Breast epithelium (tissue), 4 donors: Measurements from ENCODE around the gene AGAP1. TPM values are rescaled to one million over a fixed set of nuclear protein-coding genes. Genes with fewer than 3 reads are reported as not detected.

Source experiments
- DNase-seq, 2 donors: peaks; one replicate each; pipeline ENCODE4 v3.0.0-alpha.2; 2019; ENCODE audit warnings: low spot score in 2 of 2
- H3K27ac ChIP-seq, 2 donors: fragments of 200-600 bp; sonication (generic) in 1 of 2; one replicate each; pipeline ENCODE4 v1.5.1; 2016 to 2019; ENCODE audit warnings: mild to moderate bottlenecking in 1 of 2
- H3K27me3 ChIP-seq, 2 donors: fragments of 200-600 bp; sonication (generic) in 1 of 2; one replicate each; pipeline versions ENCODE4 v1.5.1 to v1.6.0; 2017 to 2019; ENCODE audit warnings: control low read depth in 1 of 2, mild to moderate bottlenecking in 1 of 2
- H3K36me3 ChIP-seq: fragments of 200-600 bp; one replicate; pipeline ENCODE4 v1.5.1; 2019
- H3K4me1 ChIP-seq, 2 donors: fragments of 200-600 bp; sonication (generic); one replicate each; pipeline ENCODE4 v1.5.1; 2016 to 2019; ENCODE audit warnings: control low read depth in 1 of 2
- H3K4me3 ChIP-seq, 3 donors: fragments of 200-600 bp; sonication (generic); 1 replicate in 2 of 3; 2 replicates in 1 of 3; pipeline ENCODE4 v1.5.1; 2016 to 2019; ENCODE audit warnings: mild to moderate bottlenecking in 3 of 3, moderate library complexity in 2 of 3
- H3K9me3 ChIP-seq, 2 donors: fragments of 200-600 bp; sonication (generic) in 1 of 2; one replicate each; pipeline ENCODE4 v1.5.1; 2016 to 2019; ENCODE audit warnings: control low read depth in 1 of 2
- CTCF ChIP-seq, 3 donors: fragments of 450-650 bp; IDR thresholded peaks; one replicate each; pipeline ENCODE4 v1.5.1; 2016 to 2017; ENCODE audit warnings: antibody characterized with exemption in 3 of 3, mild to moderate bottlenecking in 3 of 3, moderate library complexity in 3 of 3
- POLR2A ChIP-seq: fragments of 450-650 bp; IDR thresholded peaks from one replicate; pipeline ENCODE4 v1.6.1; 2016; ENCODE audit warnings: antibody characterized with exemption, mild to moderate bottlenecking, moderate library complexity
- POLR2AphosphoS5 ChIP-seq, 3 donors: sonication (generic); formaldehyde crosslinking; IDR thresholded peaks; one replicate each; pipeline ENCODE4 v1.6.1; 2017; ENCODE audit warnings: antibody characterized with exemption in 3 of 3
- intact Hi-C: fragments of 100-400 bp; cut with DNase I; formaldehyde crosslinking; loops from one replicate; pipeline ENCODE4 v1.15.1; 2023; ENCODE audit warnings: low total_unique reads
- total RNA-seq, 3 donors: library from RNA; depleted of rRNA; stranded (reverse); fragments of >200 nt; gene quantifications; one replicate each; pipeline ENCODE4 v1.1.0, GENCODE V29; 2016

The AGAP1 gene
- total RNA-seq, 3 donors from 2014 or later: 19.7 to 27.1 (median 25.9) TPM

- Histone ChIP-seq H3K4me3 (no peak overlapping the region), H3K9me3 (no peaks in the 10 kb centered on the region), H3K27me3 (no peaks in the 10 kb centered on the region), H3K27ac (no peak overlapping the region), H3K36me3 (no peaks in the 10 kb centered on the region), H3K4me1 (peaks cover 0 to 3% of the 10 kb centered on the region in 2 donors)
- intact Hi-C loops: no loop called here
- no peak for TF ChIP-seq POLR2A
- TF ChIP-seq POLR2AphosphoS5 (IDR thresholded peaks at IDR 0.05): no peak
- TF ChIP-seq CTCF (IDR thresholded peaks at IDR 0.05): no peak
- no peak for DNase-seq
These were observed 627.7 kb downstream of the AGAP1 start for GRCh38 chr2:236121546-236121945.

DNA sequence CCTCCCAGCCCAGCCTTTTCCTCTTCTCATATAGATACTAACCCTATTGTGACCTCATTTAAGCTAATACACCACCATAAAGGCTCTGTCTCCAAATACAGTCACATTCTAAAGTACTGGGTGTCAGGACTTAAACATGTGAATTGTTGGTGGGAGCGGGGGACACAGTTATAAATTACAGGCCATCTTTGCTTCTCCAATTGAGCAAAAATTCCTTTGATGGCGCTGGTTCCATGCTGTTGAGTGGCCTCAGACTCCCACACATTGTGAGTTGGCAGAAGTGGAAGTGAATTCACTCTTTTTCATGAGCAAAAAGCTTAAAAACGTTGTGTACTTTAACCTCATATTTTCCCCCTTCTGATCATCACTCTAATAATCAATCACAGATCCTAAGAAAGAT is 628.4 kb downstream of the AGAP1 start:
- no peak overlapping the region for H3K4me3 ChIP-seq
- intact Hi-C loops: no loop called here
- H3K27me3 ChIP-seq: no peaks in the 10 kb centered on the region
- peaks cover 0 to 3% of the 10 kb centered on the region in 2 donors for H3K4me1 ChIP-seq
- TF ChIP-seq CTCF (IDR thresholded peaks at IDR 0.05): no peak
- TF ChIP-seq POLR2AphosphoS5 (IDR thresholded peaks at IDR 0.05): no peak
- TF ChIP-seq POLR2A: no peak
- no peaks in the 10 kb centered on the region for H3K9me3 ChIP-seq
- no peak overlapping the region for H3K27ac ChIP-seq
- no peak for DNase-seq
- H3K36me3 ChIP-seq: no peaks in the 10 kb centered on the region

GRCh38 chr2:236123716-236124115 is 629.9 kb downstream of the AGAP1 start:
- H3K9me3 ChIP-seq: no peaks in the 10 kb centered on the region

GRCh38 chr2:236124182-236124893 is 630.5 kb downstream of the AGAP1 start:
- Histone ChIP-seq H3K36me3 (no peaks in the 10 kb centered on the region), H3K9me3 (no peaks in the 10 kb centered on the region), H3K4me3 (no peak overlapping the region), H3K27me3 (no peaks in the 10 kb centered on the region), H3K4me1 (no peaks in the 10 kb centered on the region), H3K27ac (no peak overlapping the region)
- intact Hi-C loops: no loop called here
- DNase-seq: no peak
- TF ChIP-seq CTCF (IDR thresholded peaks at IDR 0.05) (no peak), POLR2A (no peak), POLR2AphosphoS5 (IDR thresholded peaks at IDR 0.05) (no peak)

More at GRCh38 chr2:236123716-236124115, 629.9 kb downstream of the AGAP1 start:
- no peak for TF ChIP-seq POLR2A
- no peak for TF ChIP-seq POLR2AphosphoS5 (IDR thresholded peaks at IDR 0.05)
- TF ChIP-seq CTCF (IDR thresholded peaks at IDR 0.05): no peak
- no peak for DNase-seq
- no peaks in the 10 kb centered on the region for H3K4me1 ChIP-seq
- no peaks in the 10 kb centered on the region for H3K27me3 ChIP-seq
- intact Hi-C loops: no loop called here
- H3K27ac ChIP-seq: no peak overlapping the region
- H3K4me3 ChIP-seq: no peak overlapping the region
- no peaks in the 10 kb centered on the region for H3K36me3 ChIP-seq

DNA sequence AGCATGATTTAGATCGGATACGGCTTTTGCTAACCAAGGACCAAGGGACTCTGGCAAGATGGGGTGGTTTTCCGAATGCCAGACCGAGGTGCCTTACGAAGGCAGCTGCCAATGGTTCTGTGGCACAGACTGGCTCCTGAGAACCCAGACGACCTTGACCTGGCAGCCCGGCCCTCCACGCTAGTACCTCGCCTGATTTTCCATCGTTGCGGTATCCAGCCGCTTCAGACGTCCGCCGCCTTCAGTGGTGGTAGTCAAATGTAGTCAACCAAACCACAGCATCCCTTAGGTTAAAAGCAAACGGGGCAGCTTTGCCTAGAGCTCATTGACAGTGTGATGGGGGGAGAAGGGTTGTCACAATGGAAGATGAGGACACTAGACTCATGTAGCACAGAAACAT is 631.7 kb downstream of the AGAP1 start:
- Histone ChIP-seq H3K27me3 (no peaks in the 10 kb centered on the region), H3K36me3 (no peaks in the 10 kb centered on the region), H3K4me3 (no peak overlapping the region), H3K27ac (no peak overlapping the region), H3K9me3 (no peaks in the 10 kb centered on the region), H3K4me1 (no peaks in the 10 kb centered on the region)
- TF ChIP-seq CTCF (IDR thresholded peaks at IDR 0.05): no peak
- no peak for TF ChIP-seq POLR2A
- no peak for TF ChIP-seq POLR2AphosphoS5 (IDR thresholded peaks at IDR 0.05)
- intact Hi-C loops: no loop called here
- DNase-seq: no peak
